Ureter (tissue), 1 donor: ENCODE results near the gene GAPVD1. TPM values are rescaled to one million over a fixed set of nuclear protein-coding genes. Genes with fewer than 3 reads are reported as not detected.
"Not testable (repeated sequence)": the region's sequence is repeated elsewhere in the genome, so short reads cannot be mapped to it uniquely, and the experiment has no call there.

Experiments used
- DNase-seq: peaks from one replicate; pipeline ENCODE4 v3.0.0-alpha.2; 2020; ENCODE audit warnings: low spot score
- total RNA-seq: library from RNA; stranded (reverse); gene quantifications from one replicate; pipeline ENCODE4 v1.2.4, GENCODE V29; 2023
- donor health status: DM: yes; HTN: yes; CAD: no.

GAPVD1 gene
- total RNA-seq, 1 donor from 2014 or later, result 54.6 TPM

DNA sequence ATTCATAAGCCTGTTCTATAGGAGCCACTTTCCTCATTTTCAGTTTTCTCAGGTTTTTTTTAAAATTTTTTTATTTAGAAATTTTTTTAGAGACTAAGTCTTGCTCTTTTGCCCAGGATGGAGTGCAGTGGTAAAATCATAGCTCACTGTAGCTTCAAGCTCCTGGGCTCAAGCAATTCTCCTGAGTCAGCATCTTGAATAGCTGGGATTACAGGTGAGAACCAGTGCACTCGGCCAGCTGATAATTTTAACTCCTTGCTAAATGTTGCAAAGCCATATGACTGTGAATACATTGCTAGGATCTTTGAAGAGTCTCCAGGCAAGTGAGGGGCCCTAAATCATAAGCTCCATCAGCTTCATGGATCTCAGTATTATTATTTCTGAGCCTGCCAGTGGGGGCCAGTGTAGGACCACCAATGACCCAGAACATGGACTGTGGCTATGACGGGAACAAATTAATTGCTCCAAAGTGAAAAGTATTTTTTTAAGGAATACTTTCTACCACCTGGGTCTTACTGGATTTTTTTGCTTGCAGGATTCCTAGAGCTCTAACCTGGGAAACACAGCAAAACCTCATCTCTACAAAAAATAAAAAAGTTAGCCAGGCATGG is 5.7 kb upstream of the GAPVD1 start:
- no peak for DNase-seq

DNA sequence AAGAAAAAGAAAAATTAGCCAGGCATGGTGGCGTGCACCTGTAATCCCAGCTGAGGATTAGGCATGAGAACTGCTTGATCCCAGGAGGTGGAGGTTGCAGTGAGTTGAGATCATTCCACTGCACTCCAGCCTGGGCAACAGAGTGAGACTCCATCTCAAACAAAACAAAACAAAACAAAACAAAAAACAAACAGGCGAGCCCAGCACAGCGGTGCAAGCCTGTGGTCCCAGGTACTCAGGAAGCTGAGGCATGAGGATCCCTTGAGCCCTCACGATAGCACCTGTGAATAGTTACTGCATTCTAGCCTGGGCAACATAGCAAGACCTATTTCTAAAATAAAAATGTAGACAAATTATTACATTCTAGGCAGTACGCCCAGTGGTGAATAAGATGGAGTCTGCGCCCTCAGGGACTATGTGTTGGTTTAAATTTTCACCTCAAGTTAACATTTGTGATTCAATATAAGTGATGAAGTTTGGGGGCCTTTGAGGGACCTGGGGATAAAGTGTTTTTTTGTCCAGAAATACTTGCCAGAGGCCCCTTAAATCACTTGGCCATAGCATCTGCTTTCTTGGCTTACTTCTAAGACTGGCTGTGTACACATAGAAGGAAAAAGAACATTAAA is 3.4 kb upstream of the GAPVD1 start:
- no peak for DNase-seq

GRCh38 chr9:125258832-125259534 is 2.6 kb upstream of the GAPVD1 start:
- DNase-seq, result no peak

DNA sequence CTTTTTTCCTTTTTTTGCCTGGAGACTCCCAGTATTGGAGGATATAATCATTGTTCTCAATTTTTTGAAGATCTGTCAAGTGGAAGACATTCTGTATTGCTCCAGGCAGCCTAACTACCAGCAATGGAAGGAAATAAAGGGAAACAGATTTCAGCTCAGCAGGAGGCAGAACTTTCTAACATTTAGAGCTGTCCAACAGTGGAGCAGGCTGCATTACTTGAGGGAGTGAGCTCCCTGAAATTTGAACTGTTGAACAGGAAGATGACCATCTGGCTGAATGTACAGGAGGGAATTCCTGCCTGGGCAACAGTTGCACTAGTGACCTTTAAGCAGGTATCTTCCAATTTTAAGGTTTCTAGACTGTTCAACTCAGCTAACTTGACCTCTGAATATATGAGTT is 1.1 kb upstream of the GAPVD1 start:
- no peak for DNase-seq

GRCh38 chr9:125262294-125262991 is 817 bp downstream of the GAPVD1 start:
- no peak for DNase-seq

GRCh38 chr9:125264068-125264467 is 2.4 kb downstream of the GAPVD1 start:
- DNase-seq, result not testable (repeated sequence)

- DNase-seq, result no peak
Measured at GRCh38 chr9:125268394-125269013, 6.9 kb downstream of the GAPVD1 start.

DNA sequence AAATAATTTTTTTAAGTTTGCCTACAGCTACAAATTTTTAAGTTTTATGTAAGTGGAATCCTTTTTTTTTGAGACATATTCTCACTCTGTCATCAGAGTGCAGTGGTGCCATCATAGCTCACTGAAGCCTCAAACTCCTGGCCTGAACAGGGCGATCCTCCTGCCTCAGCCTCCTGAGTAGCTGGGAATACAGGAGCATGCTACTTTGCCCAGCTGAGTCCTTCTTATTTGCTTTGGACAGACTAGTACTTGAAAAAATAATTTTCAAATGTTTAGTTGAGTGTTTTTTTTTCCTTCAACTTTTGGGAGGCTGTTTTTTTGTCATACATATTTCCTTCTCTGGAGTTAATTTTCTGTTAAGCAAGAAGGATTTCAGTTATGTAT is 7.4 kb downstream of the GAPVD1 start:
- no peak for DNase-seq

DNA sequence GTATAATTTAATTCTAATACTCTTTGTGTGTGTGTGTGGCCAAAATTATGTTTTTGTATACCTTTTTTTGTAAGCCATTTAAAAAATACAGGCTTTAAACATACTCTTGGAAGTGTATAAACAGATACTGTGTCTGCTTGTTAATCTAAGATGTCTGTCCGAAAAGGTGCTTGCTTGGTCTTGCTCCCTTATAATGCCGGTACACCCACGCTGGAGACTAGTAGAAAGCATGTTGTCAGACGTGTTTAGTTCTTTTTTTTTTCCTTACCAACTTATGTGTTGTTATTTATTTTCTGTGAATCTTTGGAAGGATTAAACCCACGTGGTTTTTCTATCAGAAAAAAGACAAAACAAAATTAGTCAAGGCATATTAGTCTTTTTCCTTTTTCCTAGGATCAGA is 9.5 kb downstream of the GAPVD1 start:
- no peak for DNase-seq

GRCh38 chr9:125272697-125273096 is 11.1 kb downstream of the GAPVD1 start:
- DNase-seq, result no peak

DNA sequence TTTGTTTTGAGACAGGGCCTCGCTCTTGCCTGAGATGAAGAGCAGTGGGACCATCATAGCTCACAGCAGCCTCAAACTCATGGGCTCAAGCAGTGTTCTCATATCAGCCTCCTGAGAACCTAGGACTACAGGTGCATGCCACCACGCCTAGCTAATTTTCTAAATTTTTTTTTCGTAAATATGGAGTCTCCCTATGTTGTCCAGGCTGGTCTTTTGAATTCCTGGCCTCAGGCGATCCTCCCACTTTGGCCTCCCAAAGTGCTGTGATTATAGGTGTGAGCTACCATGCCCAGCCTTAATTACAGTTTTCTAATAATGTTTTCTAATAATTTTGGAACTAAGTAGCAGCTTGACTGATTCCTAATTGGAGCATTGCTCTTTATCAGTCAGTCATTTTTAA is 15.1 kb downstream of the GAPVD1 start:
- no peak for DNase-seq

DNA sequence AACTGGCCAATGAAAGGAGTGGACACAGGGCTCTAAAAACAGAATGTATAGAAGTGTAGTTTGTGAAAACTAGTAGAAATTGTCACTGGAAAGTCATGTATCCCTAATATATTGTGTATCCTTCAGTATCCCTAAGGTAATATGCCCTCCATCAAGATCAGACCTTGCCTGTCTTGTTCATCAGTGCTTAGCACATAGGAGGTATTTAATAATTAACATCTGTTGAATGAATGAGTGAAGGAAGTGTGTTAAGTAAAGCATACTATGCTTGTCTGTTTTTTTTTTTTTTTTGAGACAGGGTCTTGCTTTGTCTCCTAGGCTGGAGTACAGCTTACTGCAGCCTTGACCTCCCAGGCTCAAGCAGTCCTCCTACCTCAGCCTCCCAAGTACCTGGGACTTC is 15.8 kb downstream of the GAPVD1 start:
- DNase-seq, result no peak

GRCh38 chr9:125280945-125281344 is 19.3 kb downstream of the GAPVD1 start:
- no peak for DNase-seq

- DNase-seq, result no peak
Measured at GRCh38 chr9:125284855-125285254, 23.2 kb downstream of the GAPVD1 start.

GRCh38 chr9:125286935-125287433 is 25.4 kb downstream of the GAPVD1 start:
- not testable (repeated sequence) for DNase-seq

DNA sequence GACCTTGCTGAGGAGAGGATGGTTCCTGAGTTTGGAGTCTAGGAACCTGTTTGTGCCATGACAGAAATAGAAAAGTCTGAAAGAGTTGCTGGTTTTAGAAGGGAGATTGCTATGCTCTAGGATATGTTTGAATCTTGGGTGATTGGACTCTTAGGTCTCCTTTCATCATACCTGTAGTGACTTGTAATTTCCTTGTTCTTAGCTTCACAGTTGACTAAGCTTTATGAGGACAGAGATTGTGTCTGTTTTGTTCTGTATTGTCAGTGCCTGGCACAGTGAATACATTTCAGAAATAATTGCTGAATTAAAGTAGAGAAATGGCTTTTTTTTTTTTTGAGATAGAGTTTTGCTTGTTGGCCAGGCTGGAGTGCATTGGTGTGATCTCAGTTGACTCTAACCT is 31.5 kb downstream of the GAPVD1 start:
- no peak for DNase-seq

DNA sequence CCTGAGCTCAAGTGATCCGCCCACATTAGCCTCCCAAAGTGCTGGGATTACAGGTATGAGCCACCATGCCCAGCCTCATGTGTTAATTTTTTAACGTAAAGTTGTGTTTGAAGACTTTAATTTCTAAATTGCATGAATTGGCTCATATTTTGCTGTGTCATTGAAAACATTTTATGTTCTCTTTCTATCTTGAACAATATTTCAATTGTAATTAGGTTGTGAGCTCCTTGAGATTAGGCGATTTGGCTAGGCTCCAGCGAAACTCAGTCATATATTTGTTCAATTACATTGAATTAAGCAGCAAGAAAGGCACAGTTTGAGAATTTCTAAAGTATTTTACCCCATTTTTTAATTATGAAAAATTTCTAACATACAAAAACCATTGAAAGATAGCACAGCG is 34.0 kb downstream of the GAPVD1 start:
- no peak for DNase-seq

- no peak for DNase-seq
Measured at GRCh38 chr9:125296843-125297372, 35.3 kb downstream of the GAPVD1 start.

GRCh38 chr9:125297917-125298316 is 36.3 kb downstream of the GAPVD1 start:
- DNase-seq, result no peak

GRCh38 chr9:125302241-125302640 is 40.6 kb downstream of the GAPVD1 start:
- no peak for DNase-seq

- no peak for DNase-seq
Measured at GRCh38 chr9:125304273-125304672, 42.6 kb downstream of the GAPVD1 start.

DNA sequence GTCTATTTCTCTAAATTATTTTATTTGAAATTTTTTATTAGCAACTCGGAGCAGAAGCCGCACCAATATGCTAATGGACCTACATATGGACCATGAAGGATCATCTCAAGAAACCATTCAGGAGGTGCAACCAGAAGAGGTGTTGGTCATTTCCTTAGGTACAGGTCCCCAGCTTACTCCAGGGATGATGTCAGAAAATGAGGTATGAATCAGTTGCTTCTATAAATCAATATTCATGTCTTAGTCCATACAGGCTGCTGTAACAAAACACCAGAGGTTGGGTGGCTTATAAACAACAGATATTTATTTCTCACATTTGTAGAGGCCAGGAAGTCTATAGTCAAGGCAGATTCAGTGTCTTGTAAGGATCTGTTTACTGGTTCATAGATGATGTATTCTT is 50.8 kb downstream of the GAPVD1 start:
- DNase-seq, result no peak
